Panc1 (cell line): ENCODE measurements around the gene ZDHHC1. TPM values are rescaled to one million over a fixed set of nuclear protein-coding genes. Genes with fewer than 3 reads are reported as not detected.

Experiments used
- ATAC-seq: fragments of 200-7000 bp; cut with Tn5 transposase; 2 replicates; pipeline ENCODE4 v1.9.1; 2020; ENCODE audit warnings: mild to moderate bottlenecking, moderate library complexity
- BruUV-seq: library from RNA; stranded (reverse); fragments of 400-500 nt; replicated peaks from 2 replicates; lab custom pipeline; 2021; lab: Mats Ljungman, UMichigan
- CTCF ChIA-PET: fragments of 300-600 bp; sonication (Branson Sonifier 250); formaldehyde crosslinking; loops from one replicate; lab custom pipeline; 2022; ENCODE audit warnings: antibody characterized with exemption; lab: Charles Lee
- POLR2A ChIA-PET: fragments of 300-600 bp; sonication (Branson Sonifier 250); formaldehyde crosslinking; loops from one replicate; lab custom pipeline; 2022; ENCODE audit warnings: antibody characterized with exemption; lab: Charles Lee
- DNase-seq: peaks from one replicate; pipeline ENCODE4 v3.0.0-alpha.2; 2010; ENCODE audit warnings: low read depth, low spot score
- H3K27ac ChIP-seq: 2 replicates; pipeline ENCODE4 v1.5.1; 2011; ENCODE audit warnings: mild to moderate bottlenecking, low read length, inconsistent platforms
- H3K27me3 ChIP-seq: fragments of 200-500 bp; sonication (Bioruptor generic); 2 replicates; pipeline ENCODE4 v1.6.0; 2014; ENCODE audit warnings: low read length, inconsistent platforms; ENCODE audit not compliant: control insufficient read depth, insufficient read depth
- H3K36me3 ChIP-seq: fragments of 200-500 bp; sonication (Bioruptor generic); 2 replicates; pipeline ENCODE4 v1.5.1; 2014; ENCODE audit warnings: inconsistent platforms, mild to moderate bottlenecking, low read length, moderate library complexity; ENCODE audit not compliant: control insufficient read depth, insufficient read depth
- H3K4me1 ChIP-seq: 2 replicates; pipeline ENCODE4 v1.5.1; 2011; ENCODE audit warnings: inconsistent platforms, mild to moderate bottlenecking, low read length, moderate library complexity; ENCODE audit not compliant: control insufficient read depth, insufficient read depth
- H3K4me3 ChIP-seq, 2 experiments: 2 replicates each; pipeline ENCODE4 v1.5.1; 2011 to 2012; ENCODE audit warnings: low read depth in 2 of 2, low read length in 2 of 2, mild to moderate bottlenecking in 2 of 2, inconsistent platforms in 1 of 2, moderate library complexity in 1 of 2
- H3K9me3 ChIP-seq: fragments of 200-500 bp; sonication (Bioruptor generic); 2 replicates; pipeline ENCODE4 v1.5.1; 2014; ENCODE audit warnings: low read depth, mild to moderate bottlenecking, inconsistent platforms, low read length, moderate library complexity; ENCODE audit not compliant: control insufficient read depth, insufficient read depth
- CTCF ChIP-seq: fragments of 450-650 bp; IDR thresholded peaks from 2 replicates; pipeline ENCODE4 v1.5.1; 2017; ENCODE audit warnings: mild to moderate bottlenecking
- POLR2AphosphoS5 ChIP-seq: IDR thresholded peaks from 2 replicates; pipeline ENCODE4 v1.6.1; 2012; ENCODE audit warnings: mild to moderate bottlenecking, low read depth, low read length, moderate library complexity
- SIN3A ChIP-seq: IDR thresholded peaks from 2 replicates; pipeline ENCODE4 v1.6.1; 2012; ENCODE audit warnings: low read depth, mild to moderate bottlenecking, low read length, moderate library complexity, borderline replicate concordance; ENCODE audit not compliant: insufficient read depth
- TCF7L2 ChIP-seq: IDR thresholded peaks from 2 replicates; pipeline ENCODE4 v1.6.1; 2011; ENCODE audit warnings: mild to moderate bottlenecking, low read depth, low read length, inconsistent platforms
- in situ Hi-C: cut with HindIII; loops from 2 replicates; pipeline ENCODE4 v1.10.0; 2016; ENCODE audit warnings: low sequenced_read_pairs, low pct_unique_long_range_greater_than_20kb
- intact Hi-C: fragments of 100-400 bp; cut with micrococcal nuclease; formaldehyde crosslinking; loops from one replicate; pipeline ENCODE4 v1.10.0; 2022; ENCODE audit not compliant: unreplicated experiment
- total RNA-seq: library from RNA; stranded (reverse); gene quantifications from one replicate; pipeline ENCODE4 v1.2.1, GENCODE V29; 2021; ENCODE audit not compliant: unreplicated experiment
- TF ChIP-seq, protein P1 (sequence below), 2 experiments: IDR thresholded peaks; 2 replicates each; pipeline ENCODE4 v1.6.1; 2011 to 2012; ENCODE audit warnings: low read depth in 2 of 2, control low read depth in 1 of 2, low read length in 1 of 2, mild to moderate bottlenecking in 1 of 2, moderate library complexity in 1 of 2; ENCODE audit not compliant: insufficient read depth in 1 of 2

ZDHHC1 gene
- total RNA-seq, 1 experiment from 2014 or later, result 7.8 TPM

GRCh38 chr16:67388591-67388990 lies 27.7 kb downstream of the ZDHHC1 start:
- ChIA-PET CTCF (interaction anchor here (0.6 kb wide), 1 partner anchor 92 kb away, joined by 6 read pairs; the partner anchor contains the start of gene ATP6V0D1), POLR2A (no interaction called here)
- no peak overlapping the region for H3K4me3 ChIP-seq
- no peaks in the 10 kb centered on the region for H3K4me1 ChIP-seq
- H3K36me3 ChIP-seq, result no peaks in the 10 kb centered on the region
- BruUV-seq, result no TSS peak
- H3K27ac ChIP-seq, result no peak overlapping the region
- TF ChIP-seq CTCF (no peak), POLR2AphosphoS5 (no peak), TCF7L2 (no peak), SIN3A (no peak)
- TF ChIP-seq, protein P1, sequence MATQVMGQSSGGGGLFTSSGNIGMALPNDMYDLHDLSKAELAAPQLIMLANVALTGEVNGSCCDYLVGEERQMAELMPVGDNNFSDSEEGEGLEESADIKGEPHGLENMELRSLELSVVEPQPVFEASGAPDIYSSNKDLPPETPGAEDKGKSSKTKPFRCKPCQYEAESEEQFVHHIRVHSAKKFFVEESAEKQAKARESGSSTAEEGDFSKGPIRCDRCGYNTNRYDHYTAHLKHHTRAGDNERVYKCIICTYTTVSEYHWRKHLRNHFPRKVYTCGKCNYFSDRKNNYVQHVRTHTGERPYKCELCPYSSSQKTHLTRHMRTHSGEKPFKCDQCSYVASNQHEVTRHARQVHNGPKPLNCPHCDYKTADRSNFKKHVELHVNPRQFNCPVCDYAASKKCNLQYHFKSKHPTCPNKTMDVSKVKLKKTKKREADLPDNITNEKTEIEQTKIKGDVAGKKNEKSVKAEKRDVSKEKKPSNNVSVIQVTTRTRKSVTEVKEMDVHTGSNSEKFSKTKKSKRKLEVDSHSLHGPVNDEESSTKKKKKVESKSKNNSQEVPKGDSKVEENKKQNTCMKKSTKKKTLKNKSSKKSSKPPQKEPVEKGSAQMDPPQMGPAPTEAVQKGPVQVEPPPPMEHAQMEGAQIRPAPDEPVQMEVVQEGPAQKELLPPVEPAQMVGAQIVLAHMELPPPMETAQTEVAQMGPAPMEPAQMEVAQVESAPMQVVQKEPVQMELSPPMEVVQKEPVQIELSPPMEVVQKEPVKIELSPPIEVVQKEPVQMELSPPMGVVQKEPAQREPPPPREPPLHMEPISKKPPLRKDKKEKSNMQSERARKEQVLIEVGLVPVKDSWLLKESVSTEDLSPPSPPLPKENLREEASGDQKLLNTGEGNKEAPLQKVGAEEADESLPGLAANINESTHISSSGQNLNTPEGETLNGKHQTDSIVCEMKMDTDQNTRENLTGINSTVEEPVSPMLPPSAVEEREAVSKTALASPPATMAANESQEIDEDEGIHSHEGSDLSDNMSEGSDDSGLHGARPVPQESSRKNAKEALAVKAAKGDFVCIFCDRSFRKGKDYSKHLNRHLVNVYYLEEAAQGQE (IDR thresholded peaks at IDR 0.05; ENCODE audit: insufficient read depth in 1 of 2, low read depth in 2 of 2, low read length in 1 of 2), result no peak
- intact Hi-C loops (no loop called here), in situ Hi-C loops (no loop called here)
- H3K27me3 ChIP-seq, result no peaks in the 10 kb centered on the region
- no peaks in the 10 kb centered on the region for H3K9me3 ChIP-seq
- no peak for DNase-seq
- ATAC-seq, result no peak

GRCh38 chr16:67388191-67388590 lies 28.1 kb downstream of the ZDHHC1 start:
- Histone ChIP-seq H3K27me3 (no peaks in the 10 kb centered on the region), H3K36me3 (no peaks in the 10 kb centered on the region), H3K4me1 (no peaks in the 10 kb centered on the region), H3K4me3 (no peak overlapping the region), H3K27ac (no peak overlapping the region), H3K9me3 (no peaks in the 10 kb centered on the region)
- ChIA-PET POLR2A (no interaction called here), CTCF (interaction anchor here (0.6 kb wide), 1 partner anchor 93 kb away, joined by 6 read pairs; the partner anchor contains the start of gene ATP6V0D1)
- BruUV-seq, result no TSS peak
- DNase-seq (no peak), ATAC-seq (no peak)
- intact Hi-C loops, result no loop called here
- no peak for TF ChIP-seq CTCF
- in situ Hi-C loops, result no loop called here
